EL (cell line): Measurements from ENCODE around the gene PPP1R37.

Experiments
- DNase-seq: peaks from one replicate; pipeline ENCODE4 v3.0.0-alpha.2; 2016

Gene PPP1R37

DNA sequence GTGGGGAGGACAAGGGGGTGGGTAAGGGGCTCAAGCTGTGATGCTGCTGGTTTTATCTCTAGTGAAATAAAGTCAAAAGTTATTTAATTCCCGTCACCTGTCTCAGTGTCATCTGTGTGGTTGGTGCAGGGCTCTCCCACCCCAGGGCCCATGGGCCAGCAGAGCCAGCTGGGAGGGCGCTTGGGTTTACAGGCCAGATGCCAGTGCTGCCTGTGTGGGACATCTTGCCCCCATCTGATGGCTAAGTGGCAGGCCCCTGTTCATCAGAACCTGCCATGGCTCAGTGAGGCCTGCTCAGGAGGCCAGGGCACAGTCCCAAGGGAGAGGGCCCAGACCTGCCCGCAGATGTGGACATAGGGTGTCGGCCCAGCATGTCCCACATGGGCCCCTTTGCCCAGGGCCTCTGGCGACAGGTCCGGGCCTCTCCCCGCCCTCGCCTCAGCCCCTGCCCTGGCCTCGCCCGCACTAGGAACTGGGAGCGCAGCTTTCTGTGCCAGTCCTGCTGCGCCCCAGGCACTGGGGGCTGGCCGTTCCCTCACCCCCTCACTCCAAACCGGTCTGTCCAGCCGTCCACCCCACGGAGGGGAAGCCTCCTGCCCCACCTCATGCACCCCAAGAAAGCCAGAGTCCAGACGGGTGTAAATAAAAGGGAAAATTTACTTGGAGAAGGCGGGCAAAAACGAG, 22.0 kb upstream of the PPP1R37 start:
- DNase-seq: no peak

DNA sequence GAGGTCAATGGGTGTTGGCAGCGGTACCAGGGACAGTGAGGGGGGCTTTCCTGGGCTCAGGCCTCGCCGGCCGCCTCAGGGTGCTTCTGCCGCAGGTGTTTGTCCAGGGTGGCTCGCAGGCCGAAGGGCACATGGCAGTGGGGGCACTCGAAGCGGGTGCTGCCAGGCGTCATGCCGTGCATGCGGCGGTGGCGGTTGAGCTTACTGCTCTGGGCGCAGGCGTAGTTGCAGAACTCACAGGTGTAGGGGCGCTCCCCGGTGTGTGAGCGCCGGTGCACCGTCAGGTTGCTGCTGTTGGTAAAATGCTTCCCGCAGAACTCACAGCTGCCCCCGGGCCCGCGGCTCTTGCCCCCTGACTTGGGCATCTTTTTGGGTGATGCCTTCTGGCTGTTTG, 21.4 kb upstream of the PPP1R37 start:
- DNase-seq: no peak

DNA sequence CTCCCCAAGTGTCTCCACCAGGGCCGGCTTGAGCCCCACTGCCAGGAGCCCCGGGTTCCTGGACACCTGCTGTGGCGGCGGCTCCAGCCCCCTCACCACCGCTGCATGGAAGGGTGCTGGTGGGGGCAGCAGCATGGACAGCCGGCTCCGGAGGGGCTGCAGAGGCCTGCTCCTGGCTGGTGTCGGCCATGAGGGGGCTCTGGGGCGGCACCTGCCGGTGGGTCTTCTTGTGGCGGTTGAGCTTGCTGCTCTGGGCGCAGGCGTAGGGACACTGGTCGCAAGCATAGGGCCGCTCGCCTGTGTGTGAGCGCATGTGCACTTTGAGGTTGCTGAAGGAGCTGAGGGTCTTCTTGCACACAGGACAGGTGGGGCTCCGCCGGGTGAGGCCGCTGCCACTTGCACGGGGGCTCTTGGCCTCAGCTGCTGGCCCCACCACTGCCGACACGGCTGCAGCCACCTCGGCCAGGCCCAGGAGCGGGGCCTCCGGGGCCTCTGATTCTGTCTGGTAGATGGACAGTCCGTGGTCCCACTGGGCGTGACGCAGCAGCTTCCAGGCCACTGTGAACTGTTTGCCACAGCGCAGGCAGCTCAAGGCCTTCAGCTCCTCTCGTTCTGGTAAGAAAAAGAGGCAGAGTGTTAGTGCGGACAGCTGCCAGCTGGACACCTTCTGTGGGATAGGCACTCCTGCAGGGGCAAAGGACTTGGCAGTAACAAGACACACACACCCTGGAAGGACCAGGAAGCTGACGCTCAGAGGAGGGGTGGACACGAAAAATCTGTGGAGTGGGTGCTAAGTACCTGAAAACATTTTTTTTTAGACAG, 20.8 kb upstream of the PPP1R37 start:
- DNase-seq: no peak

DNA sequence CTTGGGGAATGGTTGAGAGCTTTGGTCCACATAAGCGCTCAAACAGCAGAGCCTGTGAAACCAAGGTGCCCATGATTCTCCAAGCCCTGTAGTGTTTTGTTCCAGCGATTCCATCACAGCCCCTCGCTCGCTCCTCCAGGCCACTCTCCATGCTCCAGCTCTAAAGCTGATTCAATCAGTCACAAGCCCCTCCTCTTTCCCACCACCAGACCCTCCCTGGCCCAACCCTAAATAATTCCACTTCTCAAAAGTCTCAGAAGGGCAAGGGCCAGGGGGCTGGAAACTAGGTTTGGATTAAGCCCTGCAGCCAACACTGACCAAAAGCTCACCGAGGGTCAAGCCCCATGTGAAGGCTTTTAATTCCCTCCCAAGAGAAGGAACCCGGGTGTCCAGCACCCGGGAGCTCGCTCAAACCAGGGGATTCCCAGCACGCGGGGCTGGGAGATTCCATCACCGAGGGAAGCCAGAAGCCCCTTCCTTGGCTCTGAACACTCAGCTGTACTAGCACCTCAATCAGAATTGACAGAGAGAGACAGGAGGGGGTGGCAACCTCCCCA, 18.2 kb upstream of the PPP1R37 start:
- no peak for DNase-seq

DNA sequence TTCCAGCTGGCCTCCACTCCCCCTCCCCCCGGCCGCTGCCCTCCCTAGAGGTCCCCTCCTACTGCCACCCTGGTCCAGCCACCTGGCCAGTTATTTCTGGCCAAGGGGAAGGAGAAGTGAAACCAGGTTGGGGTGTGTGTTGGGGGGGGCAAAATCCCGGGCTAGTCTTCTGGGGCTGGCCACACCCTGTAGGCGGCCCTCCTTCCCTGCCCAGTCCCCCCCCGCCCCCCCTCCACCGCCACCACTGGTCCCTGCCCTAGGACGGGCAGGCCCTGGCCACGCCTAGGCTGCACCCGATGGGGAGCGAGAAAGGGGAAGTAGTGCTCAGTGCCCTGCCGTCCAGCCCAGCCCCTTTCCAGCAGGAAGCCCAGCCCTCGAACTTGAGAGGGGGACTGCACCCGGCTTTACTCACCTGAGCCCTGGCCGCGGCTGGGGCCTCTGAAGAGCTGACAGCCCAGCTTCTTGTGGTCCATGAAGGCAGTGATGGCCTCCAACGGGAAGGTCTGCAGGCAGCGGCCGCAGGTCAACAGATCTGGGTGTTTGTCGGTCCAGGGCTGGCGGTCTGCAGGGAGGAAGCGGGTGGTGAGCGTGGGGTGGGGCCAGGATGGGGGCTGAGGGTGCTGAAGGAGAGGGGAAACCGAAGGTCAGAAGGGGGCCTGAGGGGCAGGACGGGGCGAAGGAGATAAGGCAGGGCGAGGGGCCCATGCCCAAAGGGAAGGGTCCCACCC, 17.5 kb upstream of the PPP1R37 start:
- DNase-seq: peak; percentile 56

DNA sequence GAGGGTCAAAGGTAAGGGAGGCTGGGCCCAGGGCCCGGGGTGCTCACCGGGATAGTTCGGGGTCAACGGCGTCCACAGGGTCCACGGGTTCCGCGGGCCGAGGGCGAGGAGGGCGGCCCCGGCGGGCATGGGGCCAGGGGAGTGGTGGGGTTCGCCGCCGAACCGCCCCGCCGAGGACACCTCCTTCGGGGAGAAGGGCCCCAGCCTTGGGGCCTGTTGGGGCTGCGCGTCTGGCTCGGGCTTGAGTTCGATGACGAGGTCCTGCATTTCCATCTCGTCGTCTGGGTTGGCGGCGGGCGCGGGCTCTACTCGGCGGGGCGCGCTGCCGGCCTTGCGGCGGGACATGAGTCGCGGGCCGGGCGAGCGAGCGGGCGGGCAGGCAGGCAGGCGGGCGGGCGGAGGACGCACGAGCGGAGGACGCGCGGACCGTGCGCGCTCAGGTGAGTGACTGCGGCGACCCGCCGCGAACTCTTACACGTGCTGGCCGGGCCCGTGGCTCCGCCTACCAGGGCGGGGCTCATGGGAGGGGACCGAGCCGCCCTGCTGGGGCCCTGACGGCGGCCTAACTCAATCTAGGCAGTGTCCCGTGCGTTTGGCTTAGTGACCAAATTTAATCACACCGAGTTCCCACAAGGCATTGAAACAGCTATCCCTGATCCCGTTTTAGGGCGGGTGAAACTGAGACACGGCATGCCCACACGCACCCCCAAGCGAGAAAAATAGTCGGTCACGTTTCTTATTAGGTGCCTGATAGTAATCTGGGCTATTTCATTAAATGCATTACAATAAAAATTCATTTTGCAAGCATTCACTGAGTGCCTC, 16.7 kb upstream of the PPP1R37 start, which contains the start of gene ZNF296:
Gene ZNF296 (minus strand): TSS at position 450 of the 822 bp plus-strand sequence. CDS start 105 bp downstream, at position 345.
- DNase-seq: peak; percentile 49

DNA sequence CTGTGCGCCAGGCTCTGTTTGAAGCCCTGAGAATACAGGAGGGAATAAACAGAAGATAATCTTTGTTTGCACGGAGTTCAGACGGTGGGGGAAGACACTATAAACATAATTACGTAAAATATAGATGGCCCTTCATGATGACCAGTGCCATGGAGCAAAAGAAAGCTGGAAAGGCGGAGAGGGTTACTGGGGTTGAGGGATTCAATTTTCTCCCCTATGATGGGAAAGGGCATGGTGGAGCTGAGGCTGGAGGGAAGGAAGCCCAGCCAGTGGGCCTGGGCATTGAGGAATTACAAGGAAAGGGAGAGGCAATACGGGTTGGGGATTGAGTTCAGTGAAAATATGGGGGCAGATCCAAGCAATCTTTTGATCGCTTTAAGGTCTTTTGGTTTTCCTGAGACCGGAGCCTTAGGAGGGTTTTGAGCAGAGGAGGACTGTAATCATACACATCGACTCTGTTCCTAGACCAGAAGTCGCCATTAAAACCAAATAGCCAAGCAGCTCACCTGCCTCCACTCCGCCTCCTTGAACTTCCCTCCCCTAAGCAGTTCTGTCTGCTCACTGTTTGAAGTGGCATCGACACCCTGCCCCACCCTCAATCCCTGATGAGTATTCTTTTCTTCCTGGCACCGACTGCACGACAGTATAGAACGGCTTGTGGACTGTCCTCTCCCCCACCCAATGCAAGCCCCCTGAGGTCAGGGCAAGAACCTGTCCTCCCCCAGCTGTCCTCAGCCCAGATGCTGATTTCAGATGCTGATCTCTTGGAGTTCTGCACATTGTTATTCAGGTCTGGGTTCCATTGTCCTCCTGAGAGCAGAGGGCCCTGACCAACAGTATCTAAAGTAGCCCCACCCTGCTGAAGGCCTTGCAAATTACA, 15.9 kb upstream of the PPP1R37 start:
- no peak for DNase-seq

DNA sequence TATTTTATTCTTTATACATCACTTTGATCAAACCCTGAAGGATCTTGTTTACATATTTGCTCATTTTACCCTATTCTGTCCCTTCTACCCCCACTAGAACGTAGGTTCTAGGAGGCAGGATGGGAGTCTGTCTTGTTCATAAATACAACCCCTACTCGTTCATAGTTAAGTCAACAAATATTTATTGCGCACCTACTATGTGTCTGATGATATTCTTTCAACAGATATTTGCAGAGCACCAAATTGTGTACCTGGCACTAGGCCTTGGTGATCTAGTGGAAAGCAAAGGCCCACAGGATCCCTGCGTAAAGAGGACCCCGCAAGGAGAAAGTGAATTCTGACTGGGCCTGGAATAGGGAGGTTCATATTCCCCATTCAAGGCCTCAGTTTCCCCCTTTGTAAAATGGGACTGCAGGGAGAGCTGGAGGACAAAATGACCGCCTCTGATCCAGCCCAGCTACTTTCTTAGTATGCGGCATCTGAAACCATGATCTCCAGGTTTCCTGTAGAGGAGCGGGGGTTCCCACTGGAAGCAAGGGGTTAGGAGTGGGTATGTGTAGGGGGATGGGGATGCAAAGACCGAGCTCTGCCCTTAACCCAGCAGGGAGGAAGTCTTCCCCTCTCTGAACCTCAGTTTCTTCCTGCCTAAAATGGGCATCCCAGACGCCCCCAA, 14.5 kb upstream of the PPP1R37 start:
- no peak for DNase-seq

DNA sequence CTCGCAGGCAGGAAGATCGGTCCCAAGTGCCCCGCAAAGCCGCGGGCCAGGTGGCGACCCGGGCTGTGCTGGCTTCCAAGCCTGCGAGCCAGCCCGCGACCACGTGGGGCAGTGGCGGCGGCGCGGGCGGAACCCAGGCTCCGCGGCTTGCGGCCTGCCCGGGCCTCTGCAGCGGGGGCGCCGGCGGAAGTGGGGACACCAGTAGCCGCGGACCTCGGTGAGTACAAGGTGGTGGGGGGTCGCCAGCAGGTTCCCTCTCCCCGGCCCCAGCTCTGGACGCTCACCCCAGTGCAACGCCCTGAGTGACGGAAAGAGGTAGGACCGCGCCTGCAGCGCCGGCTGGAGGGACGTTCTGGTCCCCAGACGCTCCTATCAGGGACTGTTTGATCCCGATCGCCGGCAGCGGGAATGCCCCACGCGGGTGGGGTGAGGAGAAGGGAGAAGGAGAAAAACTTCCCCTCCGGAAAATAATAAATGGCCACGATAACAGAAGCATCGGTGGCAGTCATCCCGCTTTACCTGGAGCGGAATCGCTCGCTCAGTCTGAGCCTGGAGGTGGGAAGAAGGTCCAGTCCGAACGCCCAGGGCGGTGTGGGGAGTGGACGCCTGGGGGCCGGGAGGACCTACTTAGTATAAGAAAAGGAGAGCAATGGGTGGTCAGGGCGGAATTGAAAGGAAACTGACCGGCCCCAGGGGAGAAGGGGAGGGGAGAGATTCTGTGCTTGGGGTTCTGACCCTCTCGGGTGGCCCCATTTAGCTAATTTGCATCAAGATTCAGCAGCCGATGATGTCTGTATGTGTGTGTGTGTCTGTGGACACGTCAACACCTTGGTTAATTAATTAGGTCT, 13.7 kb upstream of the PPP1R37 start, which contains the start of gene GEMIN7:
Gene GEMIN7 (plus strand): TSS at position 198 of the 848 bp plus-strand sequence. CDS start 10,855 bp downstream, outside the sequence.
- peak; percentile 74 for DNase-seq

DNA sequence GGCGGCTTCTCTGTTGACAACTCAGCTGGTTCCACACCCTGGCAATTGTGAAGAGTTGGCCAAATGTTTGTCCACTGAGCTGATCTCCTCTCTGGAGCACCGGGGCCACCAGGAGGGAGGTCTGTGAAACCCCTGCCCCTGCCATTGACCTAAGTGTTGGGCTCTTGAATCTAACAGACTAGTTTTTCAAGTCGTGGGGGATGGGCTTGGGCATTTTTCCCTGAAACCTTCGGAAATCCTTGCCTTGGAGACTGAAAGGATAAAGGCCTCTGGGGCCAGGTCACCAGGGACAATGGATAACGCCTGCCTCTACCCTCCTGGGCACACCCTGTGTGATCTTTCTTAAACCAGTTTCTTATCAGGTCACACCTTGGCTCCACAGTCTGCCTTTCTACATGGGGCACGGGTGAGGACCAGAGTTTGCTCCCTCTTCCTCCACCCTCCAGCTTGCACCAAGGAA, 13.0 kb upstream of the PPP1R37 start:
- DNase-seq: no peak

DNA sequence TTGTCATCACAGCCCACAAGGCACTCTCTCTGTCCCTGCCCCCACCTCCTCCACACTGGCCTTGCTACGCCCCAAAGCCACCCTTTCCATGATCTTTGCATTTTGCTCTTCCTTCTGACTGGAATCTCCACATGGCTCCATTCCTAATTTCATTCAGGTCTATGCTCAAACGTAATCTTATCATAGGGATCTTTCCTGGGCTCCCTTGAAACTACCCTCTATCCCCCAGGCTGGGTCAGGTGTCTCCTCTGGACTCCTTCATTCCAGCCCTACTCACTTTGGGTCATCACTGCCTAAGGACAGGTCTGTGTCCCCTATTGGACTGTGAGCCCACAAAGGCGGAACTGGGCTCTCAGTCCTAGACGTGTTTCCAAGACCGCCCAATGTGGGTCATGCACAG, 10.8 kb upstream of the PPP1R37 start:
- no peak for DNase-seq

DNA sequence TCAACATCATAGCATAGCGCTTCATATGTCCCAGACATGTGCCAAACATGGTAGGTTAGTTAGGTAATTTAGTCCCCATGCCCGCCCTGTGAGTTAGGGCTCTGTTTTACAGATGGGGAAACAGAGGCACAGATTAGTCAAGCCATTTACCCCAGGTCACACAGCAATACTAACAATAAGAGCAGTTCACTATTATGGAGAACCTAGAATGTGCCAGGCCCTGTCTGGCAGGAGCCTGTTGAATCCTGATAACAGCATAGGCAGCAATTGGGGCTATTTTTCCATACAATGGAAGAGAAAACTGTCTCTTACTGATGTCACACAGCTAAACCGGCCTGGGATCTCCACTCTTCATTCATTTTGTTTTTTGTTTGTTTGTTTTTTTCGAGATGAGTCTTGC, 6.5 kb upstream of the PPP1R37 start:
- no peak for DNase-seq

DNA sequence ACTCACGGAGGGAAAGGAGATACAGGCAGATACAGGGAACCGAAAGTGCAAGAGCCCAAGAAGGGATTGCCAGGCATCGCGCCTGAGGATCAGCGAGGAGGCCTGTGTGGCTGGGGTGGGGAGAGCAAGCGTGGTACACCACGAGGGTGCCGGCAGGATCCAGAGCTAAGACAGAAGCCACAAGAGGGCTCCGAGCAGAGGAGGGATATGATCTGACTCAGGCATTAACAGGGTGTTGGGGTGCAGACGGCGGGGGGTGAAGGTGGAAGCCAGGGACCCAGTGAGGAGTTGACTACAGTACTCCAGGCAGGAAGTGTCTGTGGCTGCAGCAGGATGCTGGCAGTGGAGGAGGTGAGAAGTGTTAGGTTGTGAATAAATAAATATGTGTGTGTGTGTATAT, 5.4 kb upstream of the PPP1R37 start:
- no peak for DNase-seq

DNA sequence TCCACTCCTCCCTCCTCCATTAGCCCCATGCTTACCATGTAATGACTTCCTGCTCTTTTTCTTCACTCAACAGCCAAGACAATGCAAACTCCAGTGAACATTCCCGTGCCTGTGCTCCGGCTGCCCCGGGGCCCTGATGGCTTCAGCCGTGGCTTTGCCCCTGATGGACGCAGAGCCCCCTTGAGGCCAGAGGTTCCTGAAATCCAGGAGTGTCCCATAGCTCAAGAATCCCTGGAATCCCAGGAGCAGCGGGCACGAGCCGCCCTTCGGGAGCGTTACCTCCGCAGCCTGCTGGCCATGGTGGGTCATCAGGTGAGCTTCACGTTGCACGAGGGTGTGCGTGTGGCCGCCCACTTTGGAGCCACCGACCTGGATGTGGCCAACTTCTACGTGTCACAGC, 2.9 kb upstream of the PPP1R37 start:
- DNase-seq: no peak

DNA sequence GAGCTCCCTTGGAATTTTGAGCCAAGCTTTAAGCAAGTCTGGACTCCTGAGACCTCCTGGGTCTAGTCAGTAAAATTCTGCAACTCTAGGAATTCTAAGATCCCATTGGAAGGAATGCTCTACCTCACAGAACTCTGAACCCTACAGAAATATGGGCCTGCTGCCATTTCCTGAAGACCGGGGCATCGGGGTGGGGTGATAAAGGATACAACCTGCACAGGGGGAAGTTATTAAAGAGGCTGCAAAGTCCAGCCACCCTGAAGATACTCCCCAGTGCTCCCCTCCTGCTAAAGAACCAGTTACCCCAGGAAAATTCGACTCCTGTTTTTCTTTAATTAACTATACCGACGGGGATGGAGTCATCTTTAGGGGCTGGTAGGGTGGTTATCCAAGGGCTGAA, 2.4 kb upstream of the PPP1R37 start:
- DNase-seq: no peak

DNA sequence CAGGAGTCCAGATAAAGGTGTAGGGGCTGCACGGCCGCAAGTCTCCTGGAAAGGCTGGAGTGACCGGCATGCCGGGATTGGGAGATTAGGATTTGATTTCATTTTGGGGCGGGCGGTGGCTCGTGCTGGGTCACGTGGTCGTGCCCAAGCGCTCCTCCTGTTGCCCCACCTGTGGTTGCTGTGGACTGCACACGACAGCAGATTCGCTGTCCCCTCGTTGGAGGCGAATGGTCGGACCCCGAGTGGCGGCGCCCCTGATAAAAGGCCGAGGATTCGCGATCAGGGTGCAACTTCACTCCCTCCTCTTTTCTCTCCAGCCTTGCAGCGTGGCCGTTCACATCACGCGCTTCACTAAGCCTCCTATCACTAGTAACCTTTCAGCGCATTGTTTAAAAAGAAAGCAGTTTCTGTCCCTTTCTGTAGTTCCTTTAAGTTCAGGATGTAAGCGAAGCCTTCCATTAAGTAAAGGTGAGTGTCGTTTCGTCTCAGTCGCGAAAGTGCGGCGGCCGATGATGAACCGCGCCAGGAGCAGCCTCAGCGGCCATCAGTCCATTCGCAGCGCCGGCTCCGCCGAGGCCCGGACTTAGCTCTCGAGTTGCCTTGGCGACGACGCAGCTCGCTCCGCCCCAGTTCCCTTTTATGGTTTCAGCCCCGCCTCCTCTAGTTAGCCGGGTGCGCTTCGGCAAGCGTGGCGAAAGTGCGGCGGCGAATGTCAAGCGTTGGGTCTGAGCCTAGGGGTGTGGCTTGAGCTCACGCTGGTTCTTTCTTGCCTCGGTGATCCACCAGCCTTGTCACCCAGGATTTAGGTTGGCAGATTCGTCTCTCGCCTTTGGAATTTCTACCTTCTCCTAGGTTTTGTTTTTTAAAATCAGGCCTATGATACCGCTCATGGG, 1.7 kb upstream of the PPP1R37 start:
- DNase-seq: peak; percentile 99

DNA sequence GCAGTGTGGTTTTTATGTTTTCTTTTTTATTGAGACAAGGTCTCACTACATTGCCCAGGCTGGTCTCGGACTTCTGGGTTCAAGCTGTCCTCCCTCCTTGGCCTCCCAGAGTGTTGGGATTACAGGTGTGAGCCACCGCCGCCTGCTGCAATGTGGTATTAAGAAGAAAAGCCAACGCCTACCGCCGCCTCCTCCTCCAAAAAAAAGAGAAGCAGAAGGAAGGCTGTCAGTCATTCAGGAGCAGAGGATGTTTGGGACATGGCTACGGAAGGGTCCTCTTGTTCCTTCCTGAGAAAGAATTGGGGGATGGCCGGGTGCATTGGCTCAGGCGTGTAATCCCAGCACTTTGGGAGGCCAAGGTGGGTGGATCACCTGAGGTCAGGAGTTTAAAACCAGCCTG, 1.2 kb downstream of the PPP1R37 start:
- no peak for DNase-seq

DNA sequence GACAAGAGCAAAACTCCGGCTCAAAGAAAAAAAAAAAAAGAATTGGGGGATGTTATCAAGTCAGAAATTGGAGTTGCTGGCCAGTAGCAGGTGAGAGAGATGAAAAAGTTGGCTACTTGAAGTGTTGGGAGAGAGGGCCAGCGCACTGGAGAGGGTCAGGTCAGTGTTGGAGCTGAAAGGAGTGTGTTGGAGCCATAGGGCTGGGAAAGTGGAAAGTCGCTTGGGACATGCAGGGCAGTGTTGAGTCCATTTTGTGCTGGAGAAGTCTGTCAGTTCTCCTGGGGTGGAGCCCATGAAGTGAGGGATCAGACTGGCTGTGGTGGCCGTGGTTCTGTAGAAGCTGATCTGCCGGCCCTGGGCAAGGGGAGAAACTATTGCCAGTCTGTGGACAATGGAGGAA, 1.7 kb downstream of the PPP1R37 start:
- no peak for DNase-seq
